Fibroblast of skin of abdomen (primary cell): Measurements from ENCODE around the gene THPO.
"Not testable (repeated sequence)": the region's sequence is repeated elsewhere in the genome, so short reads cannot be mapped to it uniquely, and the experiment has no call there.

Source experiments
- DNase-seq: peaks from one replicate; pipeline ENCODE4 v3.0.0-alpha.2; 2013

The THPO gene

GRCh38 chr3:184349563-184350470 lies 28.2 kb downstream of the THPO start:
- DNase-seq, result no peak

- DNase-seq, result no peak
These were observed 30.0 kb downstream of the THPO start for GRCh38 chr3:184348057-184348382.

GRCh38 chr3:184347321-184348056 lies 30.5 kb downstream of the THPO start:
- DNase-seq, result peak; percentile 55

- DNase-seq, result no peak
These were observed 31.4 kb downstream of the THPO start for GRCh38 chr3:184346480-184347190.

- DNase-seq, result peak; percentile 48
These were observed 32.5 kb downstream of the THPO start for GRCh38 chr3:184345317-184346144.

- no peak for DNase-seq
These were observed 33.3 kb downstream of the THPO start for GRCh38 chr3:184344579-184345316.

GRCh38 chr3:184343200-184343876 lies 34.7 kb downstream of the THPO start:
- DNase-seq, result no peak

- DNase-seq, result no peak
These were observed 36.1 kb downstream of the THPO start for GRCh38 chr3:184341925-184342324.

GRCh38 chr3:184339451-184340135 lies 38.4 kb downstream of the THPO start:
- DNase-seq, result not testable (repeated sequence)

GRCh38 chr3:184339001-184339400 lies 39.0 kb downstream of the THPO start:
- DNase-seq, result no peak

GRCh38 chr3:184338511-184338945 lies 39.5 kb downstream of the THPO start:
- DNase-seq, result peak; percentile 77

GRCh38 chr3:184337981-184338380 lies 40.0 kb downstream of the THPO start:
- DNase-seq, result no peak

GRCh38 chr3:184337399-184337714 lies 40.6 kb downstream of the THPO start, which contains the start of gene FAM131A:
Gene FAM131A, plus strand, starts transcription at chr3:184337600. Its CDS starts 31 bp downstream, at chr3:184337631.
- DNase-seq, result peak; percentile 29

- peak; percentile 54 for DNase-seq
These were observed 41.2 kb downstream of the THPO start for GRCh38 chr3:184336547-184337398.

GRCh38 chr3:184335661-184336546 lies 42.1 kb downstream of the THPO start:
- DNase-seq, result peak; percentile 74

GRCh38 chr3:184335291-184335660 lies 42.7 kb downstream of the THPO start:
- DNase-seq, result no peak

- DNase-seq, result peak; percentile 51
These were observed 43.4 kb downstream of the THPO start for GRCh38 chr3:184334470-184335158.

- no peak for DNase-seq
These were observed 44.3 kb downstream of the THPO start for GRCh38 chr3:184333700-184334099.
